Heart left ventricle (tissue), 16 donors: ENCODE data around the gene WIPI1. TPM values are rescaled to one million over a fixed set of nuclear protein-coding genes. Genes with fewer than 3 reads are reported as not detected.
A peak's percentile ranks its signal among the peaks of the same experiment; 100 is the strongest.

ENCODE experiments used
- ATAC-seq, 4 donors: fragments of 200-7000 bp; cut with Tn5 transposase; one replicate each; pipeline ENCODE4 v1.9.1; 2020 to 2022; ENCODE audit warnings: moderate library complexity in 4 of 4, mild to moderate bottlenecking in 3 of 4, moderate number of reproducible peaks in 1 of 4
- DNase-seq, 5 donors: peaks; one replicate each; pipeline ENCODE4 v3.0.0-alpha.2; 2020
- H3K27ac ChIP-seq, 12 donors: fragments of 200-600 bp; sonication (generic) in 4 of 12; one replicate each; pipeline versions ENCODE4 v1.5.0 to v1.8.0; 2016 to 2022; ENCODE audit warnings: mild to moderate bottlenecking in 2 of 12
- H3K27me3 ChIP-seq, 9 donors: fragments of 200-600 bp; sonication (generic) in 2 of 9; one replicate each; pipeline versions ENCODE4 v1.5.1 to v1.8.0; 2016 to 2022; ENCODE audit warnings: mild to moderate bottlenecking in 3 of 9
- H3K36me3 ChIP-seq, 9 donors: fragments of 200-600 bp; sonication (generic) in 2 of 9; one replicate each; pipeline versions ENCODE4 v1.5.0 to v1.8.0; 2018 to 2022; ENCODE audit warnings: mild to moderate bottlenecking in 2 of 9
- H3K4me1 ChIP-seq, 12 donors: fragments of 200-600 bp; sonication (generic) in 4 of 12; one replicate each; pipeline versions ENCODE4 v1.5.0 to v1.8.0; 2016 to 2022; ENCODE audit warnings: mild to moderate bottlenecking in 3 of 12
- H3K4me3 ChIP-seq, 12 donors: fragments of 200-600 bp; sonication (generic) in 4 of 12; one replicate each; pipeline versions ENCODE4 v1.5.0 to v1.8.0; 2017 to 2022; ENCODE audit warnings: mild to moderate bottlenecking in 9 of 12, moderate library complexity in 4 of 12
- H3K9me3 ChIP-seq, 12 donors: fragments of 200-600 bp; sonication (generic) in 4 of 12; one replicate each; pipeline versions ENCODE4 v1.5.0 to v1.8.0; 2016 to 2022; ENCODE audit warnings: mild to moderate bottlenecking in 1 of 12
- POLR2A ChIP-seq, 2 donors: fragments of 450-650 bp; IDR thresholded peaks; one replicate each; pipeline ENCODE4 v1.6.1; 2017; ENCODE audit warnings: antibody characterized with exemption in 2 of 2, mild to moderate bottlenecking in 2 of 2, moderate library complexity in 2 of 2
- WGBS, 4 donors: extraction: QIAGEN DNeasy Blood & Tissue Kit in 2 of 4; methylation state at CpG; one replicate each; pipeline versions ENCODE4 v1.1.5 to v1.1.7; 2013 to 2018; 5-methylcytosine and 5-hydroxymethylcytosine counted together
- intact Hi-C, 10 donors: fragments of 100-400 bp; cut with DNase I; formaldehyde crosslinking; loops; one replicate each; pipeline versions ENCODE4 v1.11.1 to v1.14.2; 2022
- polyA plus RNA-seq, 2 donors: library from polyadenylated mRNA; stranded (reverse); fragments of 200-250 nt; gene quantifications; one replicate each; pipeline ENCODE4 v1.2.3, GENCODE V29; 2013
- total RNA-seq, 9 donors: library from RNA; depleted of rRNA in 2 of 9; stranded (reverse); fragments of >200 nt in 2 of 9; fragmentation: NEBNext Ultra II Directional in 3 of 9; extraction: Animal tissue kit (Norgen Biotek cat#: 25700) in 3 of 9; gene quantifications; one replicate each; pipeline versions ENCODE4 v1.1.0 to v1.2.4, GENCODE V29; 2016 to 2023
- TF ChIP-seq, protein P1 (sequence below), 12 donors: fragments of 200-600 bp; sonication (generic) in 4 of 12; IDR thresholded peaks; one replicate each; pipeline versions ENCODE4 v1.5.0 to v1.8.0; 2018 to 2022; ENCODE audit warnings: antibody characterized with exemption in 12 of 12, mild to moderate bottlenecking in 5 of 12
- donor health status: ischemic (EF 13 %, LVEDD 7.1; RV severe dilation, severe dysfunction).
- donor health status: healthy with polysubstance abuse.
- donor health status: DM: no; HTN: yes; CAD: no.
- donor health status: DM: no; HTN: no; CAD: no.
- donor health status: ischemic (EF 25% LVEDD 6.9; RV normal size, moderate dysfunction).
- donor health status: ischemic (EF 25% LVEDD 5.7; RV mildly dilated, moderate dysfunction).
- donor health status: healthy.
- donor health status: DM: yes; HTN: yes; CAD: no.
- donor health status: ischemic (EF 35%, LVEDD 5.7; RV mildly dilated, moderate dysfunction).
- donor health status: nonischemic (EF 11% LVEDD 7.7; RV severe dilation, severe dysfunction).
- donor health status: DM: yes; HTN: yes; CAD: no.
- donor health status: PGD.
- donor health status: ischemic (EF 29% LVEDD 5.4; RV normal size, mild dysfunction).
- donor health status: nonischemic (EF 23%, LVEDD 6.1; RV moderate dilation, normal function).

The WIPI1 gene
- total and polyA plus RNA-seq, 11 donors = 57.1 to 145 (median 103) TPM

DNA sequence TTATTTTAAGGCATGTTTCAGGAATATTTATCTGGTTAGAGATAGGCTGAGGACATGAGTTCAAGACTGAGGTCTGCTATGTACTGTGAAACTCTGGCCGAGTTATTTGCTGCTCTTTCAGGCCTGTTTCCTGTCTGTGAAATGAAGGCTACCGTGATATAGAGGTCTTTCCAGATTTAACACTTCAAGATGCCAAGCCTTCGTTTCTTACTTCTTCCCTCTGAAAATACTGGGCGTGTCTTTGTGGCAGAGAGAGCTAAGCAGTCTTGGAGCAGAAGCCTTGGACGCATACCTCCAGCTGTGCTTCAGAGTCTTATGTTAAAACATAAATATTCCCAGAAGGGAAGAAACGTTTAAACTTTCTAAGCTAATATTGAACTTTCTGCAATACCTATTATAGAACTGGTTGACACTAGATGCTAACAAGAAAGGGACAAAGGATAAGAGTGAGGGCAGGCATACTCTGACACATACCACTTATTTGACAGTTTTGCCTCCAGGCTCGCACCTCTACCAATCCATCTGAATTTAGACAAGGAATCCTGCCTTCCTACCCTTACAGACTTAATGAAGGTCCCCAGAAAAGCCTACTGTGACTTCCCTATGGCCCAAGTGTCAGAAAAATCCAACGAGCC is 17.5 kb downstream of the WIPI1 start:
- no peak overlapping the region for H3K4me3 ChIP-seq
- ATAC-seq (no peak), DNase-seq (no peak)
- peaks cover 0 to 81% (median 55%) of the 10 kb centered on the region in 9 donors for H3K36me3 ChIP-seq
- no peaks in the 10 kb centered on the region for H3K9me3 ChIP-seq
- peaks cover 3 to 90% (median 60%) of the 10 kb centered on the region in 12 donors for H3K4me1 ChIP-seq
- no peaks in the 10 kb centered on the region for H3K27me3 ChIP-seq
- WGBS, 4 donors = 50 to 58% (median 57%) methylated on average over 8 of the region's 8 CpGs
- intact Hi-C loops = loop anchor here in 6 of 10 donors (5.0 to 10.0 kb wide), 4 partner anchors 42 to 265 kb away; no protein-coding TSS in a partner anchor
- H3K27ac ChIP-seq = peak overlapping the region in 7 of 12 donors; percentile 28 to 90 (median 78)
- TF ChIP-seq POLR2A (IDR thresholded peaks at IDR 0.05) = no peak
- TF ChIP-seq, protein P1, sequence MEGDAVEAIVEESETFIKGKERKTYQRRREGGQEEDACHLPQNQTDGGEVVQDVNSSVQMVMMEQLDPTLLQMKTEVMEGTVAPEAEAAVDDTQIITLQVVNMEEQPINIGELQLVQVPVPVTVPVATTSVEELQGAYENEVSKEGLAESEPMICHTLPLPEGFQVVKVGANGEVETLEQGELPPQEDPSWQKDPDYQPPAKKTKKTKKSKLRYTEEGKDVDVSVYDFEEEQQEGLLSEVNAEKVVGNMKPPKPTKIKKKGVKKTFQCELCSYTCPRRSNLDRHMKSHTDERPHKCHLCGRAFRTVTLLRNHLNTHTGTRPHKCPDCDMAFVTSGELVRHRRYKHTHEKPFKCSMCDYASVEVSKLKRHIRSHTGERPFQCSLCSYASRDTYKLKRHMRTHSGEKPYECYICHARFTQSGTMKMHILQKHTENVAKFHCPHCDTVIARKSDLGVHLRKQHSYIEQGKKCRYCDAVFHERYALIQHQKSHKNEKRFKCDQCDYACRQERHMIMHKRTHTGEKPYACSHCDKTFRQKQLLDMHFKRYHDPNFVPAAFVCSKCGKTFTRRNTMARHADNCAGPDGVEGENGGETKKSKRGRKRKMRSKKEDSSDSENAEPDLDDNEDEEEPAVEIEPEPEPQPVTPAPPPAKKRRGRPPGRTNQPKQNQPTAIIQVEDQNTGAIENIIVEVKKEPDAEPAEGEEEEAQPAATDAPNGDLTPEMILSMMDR (IDR thresholded peaks at IDR 0.05) = no peak

DNA sequence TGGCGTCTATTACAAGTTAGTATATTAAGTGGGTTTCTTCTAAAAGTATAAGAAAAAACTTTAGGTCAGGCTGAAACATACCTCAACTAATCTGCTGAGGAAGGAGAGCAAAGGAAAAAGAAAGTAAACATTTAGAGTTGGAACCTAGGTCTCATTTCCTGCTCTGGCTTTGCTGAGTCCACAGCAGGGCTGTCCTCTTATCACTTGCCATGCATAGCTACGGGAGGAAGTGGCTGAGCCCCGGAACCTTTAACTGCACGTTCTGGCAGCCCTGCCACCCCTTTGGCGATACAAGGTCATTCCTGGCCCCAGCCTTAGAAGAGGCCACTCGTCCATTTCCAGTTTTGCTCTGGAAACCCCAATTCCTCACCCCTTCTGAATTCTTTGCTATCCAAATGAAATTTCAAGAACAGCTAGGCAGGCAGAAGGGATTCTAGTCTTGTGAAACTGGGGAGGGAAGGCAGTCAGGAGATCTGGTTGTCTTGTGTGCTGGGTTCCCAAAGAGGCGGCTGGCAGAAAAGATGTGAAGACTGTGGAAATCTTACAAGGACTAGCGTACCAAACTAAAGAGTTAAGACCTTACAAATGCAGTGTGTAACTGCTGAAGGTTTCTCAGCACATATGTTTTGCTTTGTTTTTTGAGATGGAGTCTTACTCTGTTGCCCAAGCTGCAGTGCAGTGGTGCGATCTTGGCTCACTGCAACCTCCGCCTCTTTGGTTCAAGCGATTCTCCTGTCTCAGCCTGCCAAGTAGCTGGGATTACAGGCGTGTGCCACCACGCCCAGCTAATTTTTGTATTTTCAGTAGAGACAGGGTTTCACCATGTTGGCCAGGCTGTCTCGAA is 19.1 kb downstream of the WIPI1 start:
- ATAC-seq = peak; percentile 56 to 79 (median 64)

DNA sequence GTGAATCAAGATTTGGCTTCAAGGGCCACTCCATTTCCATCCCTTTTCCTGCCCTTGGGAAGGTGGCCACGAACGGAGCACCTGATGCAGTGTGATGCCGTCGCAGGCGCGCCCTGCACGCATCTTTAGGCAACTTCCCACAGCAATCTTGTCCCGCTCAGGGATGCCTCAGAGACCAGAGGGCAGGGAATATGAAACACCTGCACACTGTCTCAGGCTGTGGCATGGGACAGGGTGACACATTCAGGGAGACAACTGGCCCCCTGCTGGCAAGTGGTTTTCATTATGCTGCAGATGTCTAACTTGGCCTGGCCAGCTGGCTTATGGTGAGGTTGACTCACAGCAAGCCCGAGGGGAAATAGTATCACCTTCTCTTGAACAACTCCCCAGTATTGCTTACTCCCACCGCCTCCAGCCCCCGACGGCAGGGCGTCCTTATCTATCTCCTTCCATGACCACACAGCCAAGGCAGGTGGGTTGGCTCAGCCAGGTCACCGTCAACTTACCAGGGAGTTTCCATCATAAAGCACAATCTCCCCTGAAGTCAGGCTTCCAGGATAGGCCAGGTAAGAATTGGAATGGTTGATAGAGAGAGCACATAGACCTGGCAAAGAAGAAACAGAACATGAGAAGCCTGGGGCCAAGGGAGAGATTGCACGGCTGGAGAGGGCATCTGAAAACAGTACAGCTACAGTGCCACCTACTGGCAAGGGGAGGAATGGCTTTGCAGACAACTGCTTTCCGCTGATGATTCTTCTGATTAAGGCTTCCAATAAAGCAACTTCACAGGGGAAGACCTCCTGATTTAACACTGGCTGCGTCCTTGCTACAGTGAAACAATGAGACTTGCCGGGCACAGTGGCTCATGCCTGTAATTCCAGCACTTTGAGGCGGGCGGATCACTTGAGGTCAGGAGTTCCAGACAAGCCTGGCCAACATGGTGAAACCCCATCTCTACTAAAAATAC is 21.1 kb downstream of the WIPI1 start:
- no peaks in the 10 kb centered on the region for H3K27me3 ChIP-seq
- ATAC-seq = peak; percentile 50 to 71 (median 68)
- H3K9me3 ChIP-seq = no peaks in the 10 kb centered on the region
- H3K27ac ChIP-seq = peak overlapping the region in 9 of 12 donors; percentile 14 to 86 (median 54)
- H3K36me3 ChIP-seq = peaks cover 0 to 86% (median 64%) of the 10 kb centered on the region in 9 donors
- peaks cover 3 to 74% (median 52%) of the 10 kb centered on the region in 12 donors for H3K4me1 ChIP-seq
- 51 to 58% (median 55%) methylated on average over 20 of the region's 20 CpGs for WGBS, 4 donors
- no peak for TF ChIP-seq POLR2A (IDR thresholded peaks at IDR 0.05)
- TF ChIP-seq, protein P1 (IDR thresholded peaks at IDR 0.05) = peak; percentile 86 to 94 (median 89)
- no peak overlapping the region for H3K4me3 ChIP-seq
- intact Hi-C loops = loop anchor here (1.0 to 10.0 kb wide), 7 partner anchors 39 to 261 kb away; no protein-coding TSS in a partner anchor
- peak; percentile 66 to 81 (median 72) for DNase-seq

More for the DNA sequence above, 19.1 kb downstream of the WIPI1 start:
- no peaks in the 10 kb centered on the region for H3K9me3 ChIP-seq
- no peaks in the 10 kb centered on the region for H3K27me3 ChIP-seq
- H3K36me3 ChIP-seq = peaks cover 0 to 84% (median 57%) of the 10 kb centered on the region in 9 donors
- TF ChIP-seq POLR2A (IDR thresholded peaks at IDR 0.05) = no peak
- TF ChIP-seq, protein P1 (IDR thresholded peaks at IDR 0.05) = no peak
- peak in 4 of 5 donors; percentile 39 to 74 (median 56) for DNase-seq
- peak overlapping the region in 1 of 12 donors; percentile 29 for H3K4me3 ChIP-seq
- intact Hi-C loops = loop anchor here in 8 of 10 donors (2.0 to 10.0 kb wide), 5 partner anchors 41 to 263 kb away; no protein-coding TSS in a partner anchor
- peak overlapping the region; percentile 21 to 86 (median 70) for H3K27ac ChIP-seq
- WGBS, 4 donors = 58 to 61% (median 60%) methylated on average over 14 of the region's 14 CpGs
- H3K4me1 ChIP-seq = peaks cover 3 to 79% (median 63%) of the 10 kb centered on the region in 12 donors
